H1 (cell line): Measurements from ENCODE around the gene DHX57. TPM values are rescaled to one million over a fixed set of nuclear protein-coding genes. Genes with fewer than 3 reads are reported as not detected.

Experiments used
- CTCF ChIA-PET: fragments of 300-600 bp; sonication (Branson Sonifier 250); formaldehyde crosslinking; loops from one replicate; lab custom pipeline; 2021; ENCODE audit not compliant: partially characterized antibody; lab: Charles Lee
- POLR2A ChIA-PET: fragments of 300-600 bp; sonication (Branson Sonifier 250); formaldehyde crosslinking; loops from one replicate; lab custom pipeline; 2021; ENCODE audit warnings: inconsistent platforms; ENCODE audit not compliant: partially characterized antibody; lab: Charles Lee
- DNase-seq, 2 experiments: peaks; one replicate each; pipeline versions ENCODE4 v3.0.0 to v3.0.0-alpha.2; 2010 to 2022; ENCODE audit warnings: low spot score in 2 of 2, low read depth in 1 of 2, mixed read lengths in 1 of 2
- FAIRE-seq: peaks from 2 replicates; lab custom pipeline; 2011; peaks lifted over from hg19 to GRCh38; lab: Jason Lieb, UNC
- H2AFZ ChIP-seq: 2 replicates; pipeline ENCODE4 v1.8.1; 2012; ENCODE audit warnings: low read length, inconsistent platforms
- H2AK5ac ChIP-seq: 2 replicates; pipeline ENCODE4 v1.6.1; 2013; ENCODE audit warnings: low read depth, low read length
- H2BK120ac ChIP-seq: replicated peaks from 2 replicates; pipeline ENCODE3; 2013; ENCODE audit warnings: low read depth, low read length, inconsistent platforms
- H2BK12ac ChIP-seq: 2 replicates; pipeline ENCODE4 v1.6.1; 2013; ENCODE audit warnings: low read depth, low read length
- H2BK15ac ChIP-seq: 2 replicates; pipeline ENCODE4 v1.6.1; 2013; ENCODE audit warnings: low read length
- H2BK20ac ChIP-seq: 2 replicates; pipeline ENCODE4 v1.6.1; 2013; ENCODE audit warnings: low read length
- H2BK5ac ChIP-seq: 2 replicates; pipeline ENCODE4 v1.6.1; 2013; ENCODE audit warnings: low read depth, low read length
- H3K14ac ChIP-seq: 2 replicates; pipeline ENCODE4 v1.6.1; 2013; ENCODE audit warnings: inconsistent platforms; ENCODE audit not compliant: insufficient read length
- H3K18ac ChIP-seq: 2 replicates; pipeline ENCODE4 v1.6.1; 2013; ENCODE audit warnings: low read length; ENCODE audit errors: extremely low read depth
- H3K23ac ChIP-seq: 2 replicates; pipeline ENCODE4 v1.6.1; 2013; ENCODE audit warnings: inconsistent platforms; ENCODE audit not compliant: insufficient read length
- H3K23me2 ChIP-seq: 2 replicates; pipeline ENCODE4 v1.6.1; 2013; ENCODE audit warnings: low read depth, low read length
- H3K27ac ChIP-seq: 2 replicates; pipeline ENCODE4 v1.6.1; 2011; ENCODE audit warnings: low read depth, low read length, inconsistent platforms
- H3K27me3 ChIP-seq, 4 experiments: replicated peaks in 1 of 4; 1 replicate in 1 of 4; 2 replicates in 3 of 4; pipeline versions ENCODE4 v1.6.1 to v1.8.1; 2011 to 2013; ENCODE audit warnings: low read length in 3 of 4, mild to moderate bottlenecking in 3 of 4, inconsistent platforms in 2 of 4, mixed read lengths in 2 of 4, moderate library complexity in 1 of 4; ENCODE audit not compliant: control insufficient read depth in 3 of 4, insufficient read depth in 3 of 4; ENCODE audit errors: extremely low read depth in 1 of 4
- H3K36me3 ChIP-seq, 4 experiments: 2 replicates each; pipeline versions ENCODE4 v1.6.1 to v1.8.1; 2011 to 2013; ENCODE audit warnings: mild to moderate bottlenecking in 4 of 4, low read length in 3 of 4, moderate library complexity in 2 of 4, control low read depth in 1 of 4, inconsistent platforms in 1 of 4; ENCODE audit not compliant: insufficient read depth in 4 of 4, control insufficient read depth in 2 of 4
- H3K4ac ChIP-seq: replicated peaks from 2 replicates; pipeline ENCODE3; 2013; ENCODE audit warnings: low read length, low read depth, mixed read lengths, inconsistent platforms; ENCODE audit not compliant: insufficient read length
- H3K4me1 ChIP-seq, 4 experiments: replicated peaks in 1 of 4; 1 replicate in 1 of 4; 2 replicates in 3 of 4; pipeline versions ENCODE4 v1.6.1 to v1.8.1; 2011 to 2013; ENCODE audit warnings: low read length in 3 of 4, inconsistent platforms in 2 of 4, mixed read lengths in 1 of 4; ENCODE audit not compliant: insufficient read depth in 4 of 4, control insufficient read depth in 3 of 4
- H3K4me2 ChIP-seq, 2 experiments: 2 replicates each; pipeline versions ENCODE4 v1.6.1 to v1.8.1; 2011 to 2013; ENCODE audit warnings: low read depth in 2 of 2, low read length in 2 of 2, control low read depth in 1 of 2, inconsistent platforms in 1 of 2, mild to moderate bottlenecking in 1 of 2; ENCODE audit not compliant: insufficient read depth in 1 of 2
- H3K4me3 ChIP-seq, 4 experiments: fragments of 200-600, 300-600 bp in 1 of 4; sonication (generic), shearing (Covaris generic), sonication (Bioruptor Twin) in 1 of 4; 2 replicates each; pipeline versions ENCODE4 v1.5.1 to v1.8.1; 2011 to 2016; ENCODE audit warnings: low read length in 4 of 4, low read depth in 3 of 4, control low read depth in 2 of 4, inconsistent platforms in 2 of 4, mild to moderate bottlenecking in 2 of 4, mixed read lengths in 1 of 4, moderate library complexity in 1 of 4; ENCODE audit not compliant: insufficient read depth in 2 of 4; ENCODE audit errors: extremely low read depth in 1 of 4
- H3K56ac ChIP-seq: replicated peaks from 2 replicates; pipeline ENCODE3; 2013; ENCODE audit warnings: low read depth, mild to moderate bottlenecking, mixed read lengths, low read length, inconsistent platforms; ENCODE audit not compliant: insufficient read length
- H3K79me1 ChIP-seq: 2 replicates; pipeline ENCODE4 v1.6.1; 2013; ENCODE audit warnings: low read depth, low read length, control low read depth
- H3K79me2 ChIP-seq, 2 experiments: 2 replicates each; pipeline versions ENCODE4 v1.6.1 to v1.8.1; 2012 to 2013; ENCODE audit warnings: low read length in 2 of 2, mild to moderate bottlenecking in 2 of 2, inconsistent platforms in 1 of 2; ENCODE audit not compliant: insufficient read depth in 2 of 2, control insufficient read depth in 1 of 2
- H3K9ac ChIP-seq, 4 experiments: replicated peaks in 1 of 4; 1 replicate in 1 of 4; 2 replicates in 3 of 4; pipeline versions ENCODE4 v1.6.1 to v1.8.1; 2011 to 2013; ENCODE audit warnings: low read depth in 3 of 4, low read length in 3 of 4, control low read depth in 2 of 4, mild to moderate bottlenecking in 2 of 4, moderate library complexity in 2 of 4, inconsistent platforms in 1 of 4; ENCODE audit errors: extremely low read depth in 1 of 4
- H3K9me3 ChIP-seq, 2 experiments: 2 replicates each; pipeline versions ENCODE4 v1.6.1 to v1.8.1; 2012 to 2013; ENCODE audit warnings: mild to moderate bottlenecking in 2 of 2, moderate library complexity in 2 of 2, control low read depth in 1 of 2, inconsistent platforms in 1 of 2, low read depth in 1 of 2, low read length in 1 of 2, mixed read lengths in 1 of 2; ENCODE audit not compliant: insufficient read depth in 2 of 2
- H4K20me1 ChIP-seq, 2 experiments: replicated peaks in 1 of 2; 2 replicates each; pipeline versions ENCODE3 to v1.8.1; 2011 to 2013; ENCODE audit warnings: inconsistent platforms in 2 of 2, low read length in 2 of 2, mild to moderate bottlenecking in 1 of 2; ENCODE audit not compliant: insufficient read depth in 2 of 2, control insufficient read depth in 1 of 2
- H4K5ac ChIP-seq: 2 replicates; pipeline ENCODE4 v1.6.1; 2013; ENCODE audit warnings: low read length, low read depth, mixed read lengths, inconsistent platforms; ENCODE audit not compliant: insufficient read length
- H4K8ac ChIP-seq: 2 replicates; pipeline ENCODE4 v1.8.0; 2013; ENCODE audit warnings: mild to moderate bottlenecking, moderate library complexity, low read length, inconsistent platforms; ENCODE audit not compliant: insufficient read depth; ENCODE audit errors: extremely low read depth
- H4K91ac ChIP-seq: replicated peaks from 2 replicates; pipeline ENCODE3; 2013; ENCODE audit warnings: low read length, mixed read lengths, inconsistent platforms; ENCODE audit not compliant: insufficient read length
- BACH1 ChIP-seq: IDR thresholded peaks from 2 replicates; pipeline ENCODE4 v1.6.1; 2012; ENCODE audit warnings: low read length, improper control_type of control experiment
- GABPA ChIP-seq: IDR thresholded peaks from 2 replicates; pipeline ENCODE4 v1.6.1; 2011; ENCODE audit warnings: mild to moderate bottlenecking, low read length, moderate library complexity, borderline replicate concordance; ENCODE audit not compliant: insufficient read depth
- POU5F1 ChIP-seq: IDR thresholded peaks from 2 replicates; pipeline ENCODE4 v1.6.1; 2011; ENCODE audit warnings: low read depth, mild to moderate bottlenecking, low read length, moderate library complexity
- RAD21 ChIP-seq, 2 experiments: IDR thresholded peaks in 1 of 2; conservative IDR thresholded peaks in 1 of 2; 2 replicates each; pipeline ENCODE4 v1.6.1; 2011; ENCODE audit warnings: low read depth in 2 of 2, low read length in 2 of 2, improper control_type of control experiment in 1 of 2, inconsistent platforms in 1 of 2, mild to moderate bottlenecking in 1 of 2, moderate library complexity in 1 of 2
- RBBP5 ChIP-seq: IDR thresholded peaks from 2 replicates; pipeline ENCODE4 v1.7.1; 2012; ENCODE audit warnings: low read depth, mild to moderate bottlenecking, inconsistent platforms, low read length, moderate library complexity, borderline replicate concordance
- RXRA ChIP-seq: IDR thresholded peaks from 2 replicates; pipeline ENCODE4 v1.6.1; 2011; ENCODE audit warnings: low read depth, mild to moderate bottlenecking, low read length, moderate library complexity; ENCODE audit not compliant: insufficient read depth
- SIRT6 ChIP-seq: IDR thresholded peaks from one replicate; pipeline ENCODE4 v1.7.1; 2012; ENCODE audit warnings: low read length, inconsistent platforms
- SP1 ChIP-seq: IDR thresholded peaks from 2 replicates; pipeline ENCODE4 v1.6.1; 2011; ENCODE audit warnings: low read depth, low read length
- SRF ChIP-seq: IDR thresholded peaks from 2 replicates; pipeline ENCODE4 v1.6.1; 2011; ENCODE audit warnings: mild to moderate bottlenecking, low read depth, low read length, moderate library complexity
- SUZ12 ChIP-seq: fragments of 200-600 bp; sonication (generic); IDR thresholded peaks from 2 replicates; pipeline ENCODE4 v1.6.1; 2012; ENCODE audit warnings: mild to moderate bottlenecking, inconsistent platforms, low read length, moderate library complexity, mixed read lengths
- TEAD4 ChIP-seq: IDR thresholded peaks from 2 replicates; pipeline ENCODE4 v1.6.1; 2012; ENCODE audit warnings: low read depth, low read length, inconsistent platforms, mixed read lengths
- WGBS, 2 experiments: shearing (Covaris generic) in 1 of 2; methylation state at CpG; one replicate each; pipeline versions ENCODE4 v1.1.6 to v1.1.7; 2013 to 2015; ENCODE audit warnings: low lambda C conversion rate in 2 of 2, mixed read lengths in 2 of 2, inconsistent platforms in 1 of 2, low coverage in 1 of 2, missing lambda C conversion rate in 1 of 2; ENCODE audit not compliant: insufficient replicate concordance in 2 of 2, insufficient coverage in 1 of 2, insufficient read length in 1 of 2; ENCODE audit errors: extremely low coverage in 1 of 2, missing lambda C conversion rate in 1 of 2; 5-methylcytosine and 5-hydroxymethylcytosine counted together
- polyA plus RNA-seq, 7 experiments: library from polyadenylated mRNA; depleted of rRNA in 3 of 7; stranded (reverse) in 5 of 7; unstranded in 2 of 7; fragments of >200 nt in 5 of 7; fragments of 200-250 nt in 2 of 7; gene quantifications; 1 replicate in 5 of 7; 2 replicates in 1 of 7; 4 replicates in 1 of 7; pipeline versions ENCODE4 v1.2.1 to v1.2.3, GENCODE V29; 2011 to 2013; ENCODE audit warnings: missing spikeins in 2 of 7, mixed read lengths in 2 of 7
- total RNA-seq: library from RNA; stranded (reverse); fragmentation: NEBNext Ultra II Directional; extraction: Animal tissue kit (Norgen Biotek cat#: 25700); gene quantifications from 2 replicates; pipeline ENCODE4 v1.2.1, GENCODE V29; 2021
- TF ChIP-seq, protein P1 (sequence below): IDR thresholded peaks from 2 replicates; pipeline ENCODE4 v1.6.1; 2011; ENCODE audit warnings: low read depth, mild to moderate bottlenecking, low read length; ENCODE audit not compliant: insufficient read depth

Gene DHX57
- total and polyA plus RNA-seq, 2 of the 8 experiments (the other 6 are each of a cell fraction or from before 2014, with no cell fraction given), result 10.7 to 32.9 TPM

- no peaks in the 10 kb centered on the region; a peak in 1 of 4 replicates for H3K79me2 ChIP-seq
- H2AK5ac ChIP-seq, result no peak overlapping the region
- no peak overlapping the region; the same call in 1 of the 2 replicates for H2AFZ ChIP-seq
- no peaks in the 10 kb centered on the region for H3K9me3 ChIP-seq
- H3K14ac ChIP-seq, result no peak overlapping the region
- H3K9ac ChIP-seq, result no peak overlapping the region
- no peak for DNase-seq
- no peak overlapping the region for H3K4ac ChIP-seq
- POLR2A ChIA-PET, result interaction anchor here (8.9 kb wide), 1 partner anchor 26 kb away, joined by 124 read pairs; the partner anchor contains the start of gene SRSF7
- no peak overlapping the region for H3K4me2 ChIP-seq
- no peaks in the 10 kb centered on the region for H4K20me1 ChIP-seq
- H4K8ac ChIP-seq, result no peak overlapping the region
- H2BK20ac ChIP-seq, result no peak overlapping the region
- no peak overlapping the region for H2BK5ac ChIP-seq
- no peaks in the 10 kb centered on the region for H3K36me3 ChIP-seq
- H3K23ac ChIP-seq, result no peak overlapping the region
- H2BK12ac ChIP-seq, result no peak overlapping the region
- H4K5ac ChIP-seq, result no peak overlapping the region
- no peaks in the 10 kb centered on the region; a peak in 2 of 7 replicates for H3K27me3 ChIP-seq
- no peak overlapping the region for H3K56ac ChIP-seq
- no peak for FAIRE-seq
- no peak overlapping the region for H2BK15ac ChIP-seq
- H3K79me1 ChIP-seq, result 0 out of 2 replicates have a peak, but pooled peaks cover 5% of the 10 kb centered on the region
- H4K91ac ChIP-seq, result no peak overlapping the region
- H3K27ac ChIP-seq, result no peak overlapping the region
- H3K23me2 ChIP-seq, result no peaks in the 10 kb centered on the region
- no peak overlapping the region for H2BK120ac ChIP-seq
- H3K4me1 ChIP-seq, result no peaks in the 10 kb centered on the region
- H3K18ac ChIP-seq, result no peak overlapping the region
- CTCF ChIA-PET, result interaction anchor here (0.8 to 1.4 kb wide), 3 partner anchors 12 to 263 kb away, joined by 4 to 5 read pairs (median 4); no protein-coding TSS in a partner anchor
- WGBS, 2 experiments, result 90% methylated on average over 16 of the region's 17 CpGs; no CpG with 5 or more reads in 1 of the 2 experiments
- H3K4me3 ChIP-seq, result no peak overlapping the region
- TF ChIP-seq, protein P1, sequence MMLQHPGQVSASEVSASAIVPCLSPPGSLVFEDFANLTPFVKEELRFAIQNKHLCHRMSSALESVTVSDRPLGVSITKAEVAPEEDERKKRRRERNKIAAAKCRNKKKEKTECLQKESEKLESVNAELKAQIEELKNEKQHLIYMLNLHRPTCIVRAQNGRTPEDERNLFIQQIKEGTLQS, result no peak
- TF ChIP-seq POU5F1 (no peak), TEAD4 (no peak), RXRA (no peak), RBBP5 (no peak), SP1 (no peak), BACH1 (no peak), GABPA (no peak), RAD21 (IDR thresholded peaks at IDR 0.05 in 1 of 2, conservative IDR thresholded peaks at IDR 0.05 in 1 of 2; ENCODE audit: low read depth in 2 of 2, low read length in 2 of 2) (no peak), SIRT6 (no peak), SRF (no peak), SUZ12 (no peak)
These were observed 100.4 kb downstream of the DHX57 start for GRCh38 chr2:38775097-38775920.
